HuH-7.5 (cell line): ENCODE measurements around the gene LIMCH1.

Experiments used
- DNase-seq: peaks from one replicate; pipeline ENCODE4 v3.0.0; 2011; ENCODE audit warnings: low spot score

The LIMCH1 gene

DNA sequence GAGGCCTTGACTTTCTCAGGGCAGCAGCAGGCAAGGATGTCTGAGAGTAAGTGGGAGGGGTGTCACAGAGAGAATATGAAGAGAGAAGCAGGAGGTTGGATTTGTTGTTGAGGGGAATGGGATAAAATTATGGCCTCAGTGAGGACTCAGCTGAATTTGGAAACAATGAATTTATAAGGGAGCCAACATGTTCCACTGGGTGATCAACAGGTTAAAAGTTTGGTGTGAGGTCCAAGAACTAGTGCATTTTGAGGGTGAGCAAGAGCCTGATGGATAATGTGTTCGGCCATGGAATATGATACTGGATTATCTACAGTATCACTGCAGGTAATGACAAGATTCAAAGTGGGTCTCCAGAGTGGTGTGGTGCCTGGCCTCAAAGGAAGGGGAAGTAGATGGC, 33.5 kb downstream of the LIMCH1 start:
- no peak for DNase-seq

DNA sequence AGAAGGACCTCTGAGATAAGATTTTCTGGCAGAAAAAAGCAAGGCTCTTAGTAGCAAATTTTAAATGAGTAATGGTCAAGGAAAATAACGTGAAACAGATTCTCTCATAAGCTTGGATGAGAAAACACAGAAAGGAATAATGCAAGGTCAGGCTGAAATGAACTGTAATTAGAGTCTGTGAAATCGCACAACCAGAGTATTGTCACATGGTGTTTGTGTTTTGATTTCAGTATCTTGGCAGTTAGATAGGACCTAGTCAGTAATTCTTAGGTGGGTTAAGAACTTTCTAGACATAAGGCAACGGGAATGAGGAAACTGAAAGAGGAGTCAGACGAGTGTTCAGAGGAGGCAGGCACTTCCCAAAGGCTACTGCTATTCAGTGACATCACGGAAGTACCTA, 34.6 kb downstream of the LIMCH1 start:
- no peak for DNase-seq

DNA sequence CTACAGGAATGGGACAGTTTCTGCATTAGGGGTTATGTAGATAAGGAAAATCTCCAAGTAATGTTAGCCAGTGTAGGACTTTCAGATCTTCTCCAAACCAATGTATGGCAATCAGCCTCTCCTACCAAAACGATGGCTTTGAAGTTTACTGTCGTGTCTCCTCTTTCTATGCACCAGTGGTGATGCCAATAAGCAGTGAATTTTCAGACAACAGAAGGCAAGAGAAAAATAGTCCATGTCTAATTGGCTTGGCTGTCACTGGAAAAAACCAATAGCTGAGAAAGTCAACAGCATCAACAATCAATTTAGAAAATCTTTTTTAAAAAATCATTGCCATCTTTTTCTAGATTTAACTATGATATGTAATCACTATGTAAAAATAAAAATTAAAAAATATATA, 35.0 kb downstream of the LIMCH1 start:
- no peak for DNase-seq

DNA sequence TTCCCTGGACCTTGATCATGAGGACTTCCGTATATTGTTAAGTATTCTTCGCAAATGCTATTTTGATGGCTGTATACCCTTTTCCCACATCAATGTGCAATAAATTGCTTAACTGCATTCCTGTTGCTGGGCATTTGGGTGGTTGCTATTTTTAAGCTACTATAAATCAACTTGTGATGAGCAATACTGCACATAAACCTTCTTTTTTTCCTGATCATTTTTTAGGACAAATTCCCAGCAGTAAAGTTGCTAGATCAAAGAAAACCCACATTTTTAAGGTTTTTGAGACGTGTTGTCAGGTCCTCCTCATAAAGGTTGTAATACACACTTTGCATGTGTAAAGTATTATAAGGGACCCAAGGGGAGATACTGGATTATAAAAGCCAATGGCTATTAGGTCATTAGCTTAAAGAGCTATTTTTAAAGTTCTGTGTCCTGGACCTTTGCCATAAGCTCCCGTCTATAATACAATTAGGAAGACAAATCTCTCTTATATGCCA, 35.6 kb downstream of the LIMCH1 start:
- DNase-seq, result no peak

DNA sequence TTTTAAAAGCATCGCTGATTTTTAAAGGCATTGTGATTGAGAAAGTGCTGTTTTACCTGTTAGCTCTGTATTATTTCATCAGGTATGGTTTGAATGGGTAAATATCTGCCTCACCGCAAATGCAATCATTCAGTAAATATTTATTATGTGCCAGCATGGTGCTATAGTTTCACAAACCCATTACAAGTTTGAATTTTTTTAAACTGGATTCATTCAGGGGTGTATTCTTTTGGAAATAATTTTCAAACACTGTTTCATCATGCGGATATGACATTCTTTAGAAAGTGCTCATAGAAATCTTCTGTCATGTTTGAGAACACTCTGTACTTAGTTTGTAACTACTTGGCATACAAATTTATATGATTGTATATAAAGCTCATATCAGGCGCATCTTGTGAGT, 37.2 kb downstream of the LIMCH1 start:
- DNase-seq, result no peak

DNA sequence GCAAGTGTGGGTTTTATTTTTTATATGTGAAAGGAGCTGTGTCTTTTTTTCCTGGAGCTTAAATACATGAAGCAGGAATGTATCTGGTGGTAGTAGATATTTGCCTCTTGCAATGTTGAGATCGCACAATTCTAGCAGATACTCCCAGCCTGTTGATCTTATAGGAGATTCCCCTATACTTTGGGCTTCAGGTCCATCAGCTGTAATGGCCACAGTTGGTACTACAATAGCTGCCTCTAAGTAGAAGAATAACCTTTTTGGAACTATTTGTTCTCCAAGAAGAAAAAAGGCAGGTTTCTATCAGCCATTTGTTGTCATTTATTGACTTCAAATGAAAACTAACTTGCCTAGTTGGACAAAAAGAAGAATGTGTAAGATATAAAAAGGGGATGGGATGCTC, 37.7 kb downstream of the LIMCH1 start:
- no peak for DNase-seq

DNA sequence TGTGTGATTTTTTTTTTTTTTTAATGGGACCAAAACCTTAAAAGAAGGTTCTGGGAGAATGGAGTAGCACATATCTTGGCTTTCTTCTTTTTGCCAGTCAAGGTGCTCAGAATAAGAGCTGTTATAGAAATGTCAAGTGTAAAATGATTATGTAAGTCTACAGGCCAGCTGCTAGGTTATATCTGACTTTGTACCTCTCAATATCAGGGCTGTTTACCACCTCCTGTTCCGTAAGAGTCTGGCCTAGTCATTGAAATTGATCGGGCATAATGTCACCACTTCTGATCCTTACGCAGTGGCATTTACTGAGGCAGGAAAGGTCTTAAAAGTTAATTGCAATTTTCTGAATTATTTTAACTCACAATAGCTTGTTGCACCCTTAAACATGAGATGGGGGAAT, 41.1 kb downstream of the LIMCH1 start:
- no peak for DNase-seq

DNA sequence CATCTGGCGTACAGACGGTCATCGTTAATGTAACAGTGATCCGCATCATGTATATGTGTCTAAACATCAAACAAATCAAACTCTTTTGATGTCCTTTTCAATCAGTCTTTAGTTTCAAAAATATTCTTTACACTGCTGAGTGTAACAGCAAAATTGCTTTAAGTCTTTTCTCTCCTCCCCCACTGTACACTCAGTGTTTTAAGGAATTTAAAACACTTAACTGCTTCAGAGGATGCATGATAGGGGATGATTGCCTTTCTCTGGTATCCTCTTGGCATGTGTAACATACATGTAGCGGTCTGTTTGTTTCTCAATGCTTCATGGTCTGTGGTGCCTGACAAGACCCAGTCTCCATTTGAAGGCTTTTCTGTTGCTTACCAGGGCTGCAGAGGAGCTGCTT, 41.6 kb downstream of the LIMCH1 start:
- no peak for DNase-seq

DNA sequence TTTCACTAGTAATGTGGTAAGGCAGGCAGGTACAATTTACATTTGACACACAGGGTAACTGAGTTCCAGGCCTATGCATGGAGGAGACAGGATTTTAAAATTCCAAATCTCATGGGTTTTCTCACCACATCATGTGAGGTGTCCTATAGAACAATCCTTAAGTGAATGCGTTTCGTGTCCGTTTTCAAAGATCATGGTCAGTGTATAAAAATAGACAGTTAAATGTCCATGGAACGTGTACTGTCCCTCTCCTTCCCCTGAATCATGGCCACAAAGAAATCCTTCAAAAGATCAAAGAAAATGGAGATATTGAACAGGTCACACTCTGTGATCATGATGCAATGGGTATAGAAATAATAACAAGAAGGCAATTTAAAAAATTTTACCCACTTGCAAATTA, 42.0 kb downstream of the LIMCH1 start:
- no peak for DNase-seq

DNA sequence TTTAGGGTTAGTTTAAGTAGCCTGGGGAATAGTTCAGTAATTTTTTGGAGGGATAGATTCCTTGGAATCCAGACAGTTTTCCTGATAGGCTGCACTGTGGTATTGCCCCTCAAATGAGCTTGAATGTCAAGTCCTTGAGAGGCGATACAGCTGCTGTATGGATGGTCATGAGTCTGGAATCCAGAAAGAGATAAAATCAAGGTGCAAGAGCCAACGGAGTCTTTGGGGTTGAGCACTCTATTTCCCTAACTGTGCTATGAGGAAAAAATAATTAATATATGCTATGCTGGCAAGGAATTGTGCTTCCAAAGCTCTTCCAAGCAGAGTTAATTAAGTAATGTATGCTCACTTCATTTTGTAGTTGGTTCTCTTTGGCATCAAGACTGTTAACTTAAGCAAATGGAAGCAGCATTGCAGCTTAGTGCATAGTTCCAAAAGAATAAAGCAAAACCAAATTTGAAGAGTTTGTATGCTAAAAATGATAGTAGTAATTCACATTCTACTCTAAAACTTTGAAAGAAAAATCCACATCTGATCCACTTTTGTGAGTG, 48.8 kb downstream of the LIMCH1 start:
- no peak for DNase-seq

DNA sequence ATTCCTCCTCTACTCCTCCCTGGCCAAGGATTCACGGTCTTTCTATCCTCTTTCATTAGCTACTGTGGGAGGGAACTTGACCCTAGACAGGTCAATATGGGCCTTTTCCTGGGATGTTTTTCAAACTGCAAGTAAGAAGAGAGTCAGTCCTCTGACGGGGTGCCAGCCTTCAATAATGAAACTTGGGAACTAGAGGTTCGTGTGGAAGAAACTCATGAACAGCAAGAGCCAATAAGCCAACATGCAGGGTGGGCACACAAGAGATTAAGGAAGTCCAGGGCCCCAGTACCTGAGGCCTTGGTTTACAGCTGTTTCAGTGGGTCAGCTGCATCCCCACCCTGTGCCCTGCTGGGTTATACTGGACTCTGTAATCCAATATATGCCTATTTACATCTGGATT, 49.3 kb downstream of the LIMCH1 start:
- no peak for DNase-seq

DNA sequence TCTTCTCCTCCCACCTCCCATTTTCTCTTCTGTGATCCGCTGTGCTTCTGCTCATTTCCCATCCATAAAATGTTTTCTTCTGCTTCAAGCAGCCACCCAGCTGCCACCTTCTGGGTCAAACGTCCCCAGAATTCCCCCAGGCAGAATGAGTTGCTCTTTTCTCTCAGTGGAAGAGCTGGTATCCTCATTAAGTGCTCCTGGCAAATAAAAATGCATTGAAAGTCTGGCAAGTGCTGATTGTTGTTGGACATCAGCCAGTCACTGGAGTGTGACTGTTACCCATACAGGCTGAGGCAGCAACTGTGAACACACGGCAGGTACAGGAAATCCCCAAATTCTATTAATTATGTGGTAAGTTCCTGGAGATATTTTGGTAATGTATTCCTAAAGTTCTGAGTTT, 52.6 kb downstream of the LIMCH1 start:
- no peak for DNase-seq

DNA sequence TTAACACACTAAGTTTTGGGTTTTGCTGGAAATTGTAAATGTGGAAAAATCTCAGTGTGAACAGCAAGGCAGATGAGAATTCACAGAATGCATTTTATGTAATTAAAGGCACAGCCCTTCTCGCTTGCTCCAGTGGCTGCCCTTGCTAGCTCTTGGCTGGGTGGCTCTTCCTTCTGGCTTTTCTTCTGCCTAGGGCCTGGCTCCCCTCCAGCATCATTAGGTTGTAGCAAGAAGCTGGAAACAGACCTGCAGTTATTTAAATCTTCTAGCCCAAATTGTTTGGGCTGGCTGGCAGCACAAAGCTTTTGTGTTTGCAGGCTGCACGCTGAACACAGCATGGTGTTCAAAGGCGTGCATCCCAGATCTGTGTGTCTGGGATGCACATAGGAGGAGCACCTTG, 56.5 kb downstream of the LIMCH1 start:
- DNase-seq, result no peak

DNA sequence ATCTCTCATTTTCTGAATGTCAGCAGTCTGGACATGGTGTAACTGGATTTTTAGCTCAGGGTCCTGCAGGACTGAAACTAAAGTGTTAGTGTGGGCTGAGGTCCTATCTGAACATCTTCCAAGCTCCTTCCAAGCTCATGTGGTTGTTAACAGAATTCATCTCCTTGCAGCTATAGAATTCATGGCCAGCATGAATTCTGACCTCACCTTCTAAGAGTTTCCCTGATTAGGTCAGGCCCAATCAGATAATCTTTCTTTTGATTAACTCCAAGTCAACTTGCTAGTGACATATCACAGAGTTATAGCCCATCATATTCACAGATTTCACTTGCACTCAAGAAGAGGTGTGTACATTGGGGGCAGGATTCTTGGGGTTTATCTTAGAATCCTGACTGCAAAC, 59.5 kb downstream of the LIMCH1 start:
- DNase-seq, result no peak

DNA sequence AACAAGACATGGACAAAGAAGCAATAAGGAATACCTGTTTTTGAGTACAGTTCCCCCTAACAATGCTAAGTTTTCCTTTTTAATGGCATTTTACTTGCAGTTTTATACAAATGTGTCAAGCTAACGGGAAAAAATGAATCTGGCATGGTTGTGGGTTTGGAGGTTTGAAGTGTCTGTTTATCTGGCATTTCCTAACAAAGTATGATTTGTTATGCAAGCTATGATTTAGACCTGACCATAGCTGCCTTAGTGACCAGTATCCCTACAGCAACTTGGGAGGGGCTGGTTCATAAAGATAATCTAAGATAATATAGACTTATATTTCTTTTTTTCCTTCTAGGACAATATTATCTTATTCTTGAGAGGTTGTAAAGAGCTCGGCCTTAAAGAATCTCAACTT, 60.6 kb downstream of the LIMCH1 start:
- DNase-seq, result no peak

DNA sequence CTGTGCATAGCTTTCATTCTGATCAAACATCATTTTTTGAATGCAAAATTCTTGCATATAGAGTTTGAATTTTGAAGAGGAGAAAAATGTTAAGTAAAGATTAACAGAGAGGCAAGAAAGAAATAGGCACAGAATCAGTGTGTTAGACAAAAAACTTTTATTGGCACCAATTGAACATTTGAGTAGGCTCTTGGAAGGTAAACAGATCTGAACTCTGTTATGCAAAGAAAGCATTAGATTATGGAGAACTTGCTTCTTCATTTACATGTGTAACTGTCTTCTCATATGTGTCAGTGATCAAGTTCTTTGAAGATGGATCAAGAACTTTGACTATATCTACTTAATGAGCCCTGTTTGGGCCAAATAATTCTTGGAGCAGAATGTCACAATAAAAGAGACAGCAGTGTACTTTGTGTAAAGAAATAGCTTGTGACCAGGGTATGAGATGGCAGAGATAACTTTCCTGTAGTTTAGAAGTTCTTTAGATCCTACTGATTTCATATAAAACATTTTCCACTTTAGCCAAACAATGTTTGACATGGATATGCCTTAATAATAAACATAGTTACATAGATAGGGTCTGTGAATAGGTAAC, 61.3 kb downstream of the LIMCH1 start:
- DNase-seq, result no peak

DNA sequence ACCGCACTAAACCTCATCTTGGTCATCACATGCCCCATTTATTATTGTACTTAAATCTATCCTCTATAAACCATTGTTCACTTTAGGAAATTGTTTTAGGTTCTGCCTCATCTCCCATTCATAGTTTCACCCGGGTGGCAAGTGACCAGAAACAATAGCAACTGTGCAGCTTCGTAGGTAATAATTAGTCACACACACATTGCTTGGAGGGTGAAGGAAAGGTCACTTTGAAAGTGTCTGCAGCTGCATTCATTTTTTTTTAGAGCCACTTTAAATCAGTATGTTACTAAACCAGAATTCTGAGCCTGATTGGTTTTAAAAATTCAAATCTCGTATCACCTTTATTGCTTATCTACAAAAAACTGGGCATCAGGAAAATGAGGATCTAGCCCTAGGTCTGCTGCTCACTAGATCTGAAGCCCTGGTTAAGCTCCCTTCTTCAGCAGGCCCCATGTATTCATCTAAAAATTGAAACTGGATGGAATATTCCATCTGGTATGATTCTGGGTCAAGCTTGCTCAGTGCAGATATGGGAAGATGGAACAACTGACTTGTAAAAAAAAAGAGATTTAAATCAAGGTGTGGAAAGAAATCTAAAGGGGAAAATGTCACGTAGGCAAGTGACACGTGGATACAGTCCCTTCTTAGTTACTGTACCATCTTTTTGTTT, 62.4 kb downstream of the LIMCH1 start:
- DNase-seq, result no peak

DNA sequence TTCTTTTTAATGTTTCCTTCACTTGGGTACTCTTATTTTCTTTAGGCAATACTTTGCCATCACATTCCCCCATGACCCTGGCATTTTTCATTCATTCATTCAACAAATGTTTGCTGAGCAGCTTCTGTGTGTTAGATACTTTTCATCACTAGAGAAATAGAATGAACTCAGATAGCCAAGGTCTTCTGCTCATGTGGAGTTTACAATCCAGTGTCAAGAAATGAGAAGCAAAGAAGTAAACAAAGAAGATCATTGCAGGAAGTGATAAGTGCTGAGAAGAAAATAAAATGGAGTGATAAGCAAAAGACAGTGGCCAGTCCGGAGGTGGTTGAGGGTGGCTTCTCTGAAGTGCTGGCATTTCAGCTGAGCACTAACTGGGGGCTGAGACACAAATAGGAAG, 63.1 kb downstream of the LIMCH1 start:
- no peak for DNase-seq

DNA sequence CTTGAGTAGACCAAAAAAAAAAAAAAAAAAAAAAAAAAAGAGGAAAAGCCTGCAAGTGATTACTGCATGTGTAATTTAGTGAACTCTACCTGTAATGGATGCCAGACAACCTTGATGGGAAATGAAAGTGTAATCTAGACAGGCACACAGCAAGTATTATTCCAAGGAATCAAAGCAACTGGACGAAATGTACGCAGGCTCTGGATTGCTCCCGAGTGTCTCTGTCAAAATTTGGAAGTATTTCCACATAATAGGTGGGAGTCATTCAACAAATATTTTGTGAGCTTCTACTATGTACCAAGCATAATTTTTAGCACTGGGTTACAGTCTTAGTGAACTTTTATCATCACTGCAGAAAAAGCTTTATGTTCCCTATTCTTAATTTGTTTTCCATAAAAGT, 64.2 kb downstream of the LIMCH1 start:
- DNase-seq, result no peak

DNA sequence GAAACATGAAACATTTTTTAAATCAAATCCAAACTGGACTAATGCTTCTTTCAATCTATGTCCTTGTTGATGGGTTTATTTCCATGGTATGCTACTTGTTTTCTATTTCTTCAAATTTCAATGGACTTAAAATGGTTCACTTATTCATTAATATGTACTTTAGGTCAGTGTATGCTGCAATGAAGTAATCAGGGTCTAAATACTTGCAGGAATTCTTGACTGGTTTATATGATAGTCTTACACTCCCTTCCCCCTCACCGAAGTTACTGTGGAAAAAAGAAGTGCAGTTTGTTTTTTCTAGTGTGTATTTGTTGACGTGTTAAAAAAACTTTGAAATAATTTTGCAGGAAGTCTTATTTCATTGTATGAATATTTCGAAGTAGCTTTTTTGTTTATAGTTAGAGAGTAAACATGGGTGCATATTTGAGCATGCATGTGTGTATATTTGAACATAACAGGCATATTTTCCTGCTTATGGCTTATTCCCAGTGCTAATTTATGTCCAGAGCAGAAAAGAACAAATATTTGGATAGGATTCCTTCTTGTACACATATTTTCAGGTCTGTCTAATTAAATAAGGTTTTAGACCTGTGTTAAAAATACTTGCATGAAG, 65.0 kb downstream of the LIMCH1 start:
- DNase-seq, result no peak

DNA sequence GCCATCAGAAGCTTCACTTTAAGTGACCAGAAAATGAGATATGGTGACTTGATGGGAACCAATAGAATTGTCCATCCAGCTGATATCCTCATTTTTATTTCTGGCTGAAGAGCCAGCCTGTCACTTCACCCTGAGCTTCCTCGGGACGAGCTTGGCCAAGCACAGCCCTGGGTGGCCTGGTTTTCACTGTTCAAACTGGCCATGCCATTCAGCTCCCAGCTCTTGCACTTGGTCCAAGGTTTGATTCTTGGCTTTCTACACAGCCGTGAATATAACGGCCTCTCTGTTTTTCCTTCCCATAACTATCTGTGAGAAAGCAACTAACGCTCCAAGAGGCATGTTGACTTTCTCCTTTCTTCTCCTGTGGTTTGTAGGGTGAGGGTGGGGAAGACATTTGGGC, 71.9 kb downstream of the LIMCH1 start:
- no peak for DNase-seq

DNA sequence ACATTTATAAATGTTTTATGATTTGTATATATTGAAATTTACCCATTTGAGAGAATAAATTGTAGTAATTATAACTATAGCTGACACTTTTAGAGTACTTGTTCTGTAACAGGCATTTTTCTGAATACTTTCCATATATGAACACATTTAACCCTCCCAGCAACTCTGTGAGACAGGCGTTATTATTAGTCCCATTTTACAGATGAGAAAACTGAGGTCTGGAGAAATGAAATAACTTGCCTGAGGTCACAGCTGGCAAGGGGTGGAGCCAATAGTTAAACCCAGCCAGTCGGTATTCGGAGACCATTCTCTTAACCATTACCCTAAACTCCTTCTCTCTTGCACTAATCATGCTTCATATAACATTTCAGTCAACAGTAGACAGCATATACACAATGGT, 72.5 kb downstream of the LIMCH1 start:
- DNase-seq, result no peak

DNA sequence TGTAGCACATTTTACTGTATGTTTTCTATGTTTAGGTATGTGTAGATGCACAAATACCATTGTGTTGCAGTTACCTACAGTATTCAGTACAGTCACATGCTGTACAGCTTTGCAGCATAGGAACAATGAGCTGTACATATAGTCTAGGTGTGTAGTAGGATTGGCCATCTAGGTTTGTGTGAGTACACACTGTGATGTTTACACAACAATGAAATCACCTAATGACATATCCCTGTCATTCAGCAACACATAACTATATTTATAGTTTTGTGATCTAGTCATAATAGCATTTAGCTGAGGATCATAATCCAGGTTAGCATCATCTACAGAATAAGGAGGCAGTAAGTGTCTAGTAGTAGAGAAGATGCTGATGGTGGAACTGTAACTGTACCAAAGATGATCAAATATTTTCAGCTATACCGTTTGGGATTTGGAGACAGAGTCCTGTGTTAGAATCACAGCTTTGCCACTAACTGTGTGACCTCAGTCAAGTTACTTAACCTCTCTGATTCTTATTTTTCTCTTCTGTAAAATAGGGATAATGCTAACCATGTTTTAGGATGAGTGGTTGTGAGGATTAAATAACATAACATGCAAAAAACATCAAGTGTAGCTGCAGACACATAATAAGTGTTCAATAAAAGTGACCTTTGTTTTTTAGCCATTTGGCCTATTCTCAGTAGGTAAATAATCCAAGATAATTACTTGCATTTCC, 73.3 kb downstream of the LIMCH1 start:
- DNase-seq, result no peak
